Measurements from ENCODE around the gene RNF144A.

GRCh38 chr2:7028846-7029245 lies 111.6 kb downstream of the RNF144A start:
- TF ChIP-seq, protein P1, sequence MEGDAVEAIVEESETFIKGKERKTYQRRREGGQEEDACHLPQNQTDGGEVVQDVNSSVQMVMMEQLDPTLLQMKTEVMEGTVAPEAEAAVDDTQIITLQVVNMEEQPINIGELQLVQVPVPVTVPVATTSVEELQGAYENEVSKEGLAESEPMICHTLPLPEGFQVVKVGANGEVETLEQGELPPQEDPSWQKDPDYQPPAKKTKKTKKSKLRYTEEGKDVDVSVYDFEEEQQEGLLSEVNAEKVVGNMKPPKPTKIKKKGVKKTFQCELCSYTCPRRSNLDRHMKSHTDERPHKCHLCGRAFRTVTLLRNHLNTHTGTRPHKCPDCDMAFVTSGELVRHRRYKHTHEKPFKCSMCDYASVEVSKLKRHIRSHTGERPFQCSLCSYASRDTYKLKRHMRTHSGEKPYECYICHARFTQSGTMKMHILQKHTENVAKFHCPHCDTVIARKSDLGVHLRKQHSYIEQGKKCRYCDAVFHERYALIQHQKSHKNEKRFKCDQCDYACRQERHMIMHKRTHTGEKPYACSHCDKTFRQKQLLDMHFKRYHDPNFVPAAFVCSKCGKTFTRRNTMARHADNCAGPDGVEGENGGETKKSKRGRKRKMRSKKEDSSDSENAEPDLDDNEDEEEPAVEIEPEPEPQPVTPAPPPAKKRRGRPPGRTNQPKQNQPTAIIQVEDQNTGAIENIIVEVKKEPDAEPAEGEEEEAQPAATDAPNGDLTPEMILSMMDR (IDR thresholded peaks at IDR 0.05): no peak
- no peak for TF ChIP-seq POLR2A (IDR thresholded peaks at IDR 0.05)
- TF ChIP-seq EP300 (IDR thresholded peaks at IDR 0.05): no peak

All from ovary (tissue), 3 donors.